Cardiac fibroblast (primary cell): ENCODE measurements around the gene GFRAL.
A peak's percentile ranks its signal among the peaks of the same experiment; 100 is the strongest.

Experiments
- DNase-seq, 2 donors: peaks; one replicate each; pipeline versions ENCODE4 v3.0.0 to v3.0.0-alpha.2; 2010; ENCODE audit warnings: low read depth in 2 of 2
- H3K4me3 ChIP-seq, 2 donors: replicated peaks in 1 of 2; 1 replicate in 1 of 2; 2 replicates in 1 of 2; pipeline ENCODE4 v1.5.1; 2011; ENCODE audit warnings: low read depth in 2 of 2, low read length in 2 of 2, mild to moderate bottlenecking in 2 of 2, moderate library complexity in 1 of 2
- CTCF ChIP-seq: IDR thresholded peaks from one replicate; pipeline ENCODE4 v1.5.1; 2011; ENCODE audit warnings: low read depth, mild to moderate bottlenecking, low read length, inconsistent platforms

GFRAL gene

GRCh38 chr6:55299286-55299985 lies 27.8 kb upstream of the GFRAL start:
- TF ChIP-seq CTCF, result no peak
- DNase-seq, result peak in 1 of 2 donors; percentile 9
- no peak overlapping the region for H3K4me3 ChIP-seq

DNA sequence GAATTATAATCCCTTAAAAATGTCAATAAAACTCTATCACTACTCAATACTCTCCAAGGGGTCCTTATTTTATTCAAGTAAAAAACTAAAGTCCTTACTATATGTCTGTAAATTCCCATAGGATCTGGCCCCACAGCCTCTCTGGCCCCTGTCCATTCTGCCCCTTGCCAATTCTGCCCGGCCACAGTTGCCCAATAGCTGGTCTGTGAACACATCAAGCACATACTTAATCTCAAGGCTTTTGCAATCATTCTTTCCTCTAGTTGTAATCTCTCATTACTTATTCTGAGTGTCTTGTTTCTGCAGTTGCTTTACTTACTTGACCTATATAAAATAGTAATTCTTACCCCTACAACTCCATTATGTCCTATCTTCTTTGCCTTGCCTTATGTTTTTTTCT lies 22.5 kb upstream of the GFRAL start:
- TF ChIP-seq CTCF, result no peak
- no peak overlapping the region for H3K4me3 ChIP-seq
- DNase-seq, result no peak

DNA sequence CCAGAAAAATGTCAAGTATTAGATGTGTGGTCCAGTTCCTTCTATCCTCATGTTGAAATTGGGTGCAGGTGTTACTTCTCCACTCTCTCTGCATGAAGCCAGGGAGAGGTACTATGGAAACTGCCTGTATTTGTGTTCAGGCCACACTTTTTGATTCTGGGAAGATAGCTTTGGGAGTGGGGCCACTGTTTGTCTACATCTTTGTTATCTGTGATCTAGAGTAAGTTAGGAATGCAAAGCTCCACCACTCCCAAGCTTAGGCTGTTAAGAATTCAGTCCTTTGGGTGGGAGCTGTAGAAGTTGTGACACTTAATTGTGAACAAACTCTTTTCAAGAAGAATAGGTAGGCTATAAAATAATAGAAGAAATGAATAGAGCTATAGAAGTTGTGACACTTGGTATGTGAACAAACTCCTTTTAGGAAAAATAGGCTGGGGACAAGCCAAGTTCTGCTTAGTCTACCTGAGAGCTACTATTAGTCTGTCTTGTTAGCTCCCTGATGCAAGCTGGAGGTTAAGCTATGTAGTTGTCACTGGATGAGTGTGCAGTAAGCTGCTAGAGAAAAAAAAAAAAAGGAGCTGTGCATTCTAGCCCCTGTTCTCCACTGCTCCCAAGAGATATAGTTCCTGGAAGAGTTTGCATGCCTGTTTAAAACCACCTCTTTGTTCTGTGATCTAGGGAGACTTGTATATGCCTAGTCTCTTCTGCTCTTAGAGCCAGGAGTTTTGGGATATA lies 7.1 kb upstream of the GFRAL start:
- no peak for TF ChIP-seq CTCF
- DNase-seq, result no peak
- no peak overlapping the region for H3K4me3 ChIP-seq

DNA sequence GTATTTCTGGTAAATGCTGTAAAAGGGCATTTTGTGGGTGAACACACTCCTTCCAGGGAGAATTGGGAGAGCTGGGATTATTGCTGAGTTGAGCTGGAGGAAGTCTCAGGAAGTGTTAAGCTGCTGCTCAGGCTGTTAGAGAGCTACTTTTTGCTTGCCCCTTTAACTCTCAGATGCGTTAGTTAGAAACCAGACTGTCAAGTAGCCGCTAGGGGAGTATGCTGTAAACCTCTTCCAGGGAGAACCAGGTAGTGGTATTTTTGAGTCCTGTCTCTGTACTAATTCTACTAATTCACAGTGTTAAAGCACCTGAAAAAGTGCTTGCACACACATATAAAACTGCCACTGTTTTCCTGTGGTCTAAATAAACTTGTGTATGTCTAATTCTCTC lies 6.6 kb upstream of the GFRAL start:
- no peak for TF ChIP-seq CTCF
- H3K4me3 ChIP-seq, result no peak overlapping the region
- no peak for DNase-seq

DNA sequence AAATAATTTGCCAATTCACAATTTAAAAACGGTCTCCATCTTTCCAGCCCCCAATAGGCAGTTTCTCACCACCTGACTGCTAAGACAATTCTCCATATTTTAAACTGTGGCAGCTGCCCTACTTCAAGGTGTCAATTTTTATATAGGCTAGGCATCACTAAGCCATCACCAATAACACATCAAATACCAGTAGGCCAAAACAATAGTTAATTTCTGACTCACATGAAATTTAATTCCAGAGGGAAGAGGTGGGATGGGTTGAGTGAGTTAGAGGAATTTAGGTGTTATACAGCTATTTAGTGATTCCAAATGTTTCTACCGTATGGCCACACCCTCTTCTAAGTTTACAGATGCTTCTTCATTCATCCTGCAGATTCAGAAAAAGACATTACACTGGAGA lies 49.9 kb downstream of the GFRAL start:
- H3K4me3 ChIP-seq, result no peak overlapping the region
- TF ChIP-seq CTCF, result no peak
- no peak for DNase-seq

GRCh38 chr6:55379471-55379870 lies 52.2 kb downstream of the GFRAL start:
- H3K4me3 ChIP-seq, result no peak overlapping the region
- peak in 1 of 2 donors; percentile 26 for DNase-seq
- no peak for TF ChIP-seq CTCF

DNA sequence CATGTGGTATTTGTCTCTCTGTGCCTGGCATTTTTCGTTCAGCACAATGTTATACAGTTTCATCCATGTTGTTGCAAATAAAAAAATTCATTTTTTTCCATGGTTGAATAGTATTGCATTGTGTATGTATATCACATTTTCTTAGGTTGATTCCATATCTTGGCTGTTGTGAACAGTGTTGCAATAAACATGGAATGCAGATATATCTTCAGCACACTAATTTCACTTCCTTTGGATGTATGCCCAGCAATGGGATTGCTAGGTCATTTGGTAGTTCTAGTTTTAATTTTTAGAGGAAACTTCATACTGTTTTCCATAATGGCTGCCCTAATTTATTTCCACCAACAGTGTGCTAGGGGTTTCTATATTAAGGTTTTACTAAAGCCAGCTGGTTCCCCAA lies 52.6 kb downstream of the GFRAL start:
- DNase-seq, result peak; percentile 7 to 42
- H3K4me3 ChIP-seq, result no peak overlapping the region
- no peak for TF ChIP-seq CTCF
